GM23338 (cell line): ENCODE measurements around the gene MITF. TPM values are rescaled to one million over a fixed set of nuclear protein-coding genes. Genes with fewer than 3 reads are reported as not detected.

Experiments used
- ATAC-seq: fragments of 200-7000 bp; cut with Tn5 transposase; 3 replicates; pipeline ENCODE4 v1.9.1; 2020
- DNase-seq: peaks from one replicate; pipeline ENCODE4 v3.0.0-alpha.2; 2015; ENCODE audit warnings: low spot score
- H2AFZ ChIP-seq: fragments of 200-600 bp; sonication (generic); 2 replicates; pipeline ENCODE4 v1.8.0; 2016; ENCODE audit warnings: antibody characterized with exemption, mild to moderate bottlenecking, moderate library complexity
- H3F3A ChIP-seq: fragments of 200-600 bp; sonication (generic); replicated peaks from 2 replicates; pipeline ENCODE4 v1.8.0; 2017; ENCODE audit warnings: antibody characterized with exemption, mixed run types, low read depth
- H3K27ac ChIP-seq: fragments of 200-600 bp; sonication (generic); 2 replicates; pipeline ENCODE4 v1.6.1; 2016; ENCODE audit warnings: low read depth
- H3K27me3 ChIP-seq: fragments of 200-600 bp; sonication (generic); 2 replicates; pipeline ENCODE4 v1.8.0; 2016; ENCODE audit warnings: mild to moderate bottlenecking, mixed run types, moderate library complexity; ENCODE audit not compliant: insufficient read depth
- H3K36me3 ChIP-seq: fragments of 200-600 bp; sonication (generic); 2 replicates; pipeline ENCODE4 v1.8.0; 2016; ENCODE audit warnings: mild to moderate bottlenecking; ENCODE audit not compliant: insufficient read depth
- H3K4me1 ChIP-seq: fragments of 200-600 bp; sonication (generic); 2 replicates; pipeline ENCODE4 v1.8.0; 2016; ENCODE audit warnings: mild to moderate bottlenecking, moderate library complexity; ENCODE audit not compliant: insufficient read depth
- H3K4me2 ChIP-seq: fragments of 200-600 bp; sonication (generic); 2 replicates; pipeline ENCODE4 v1.7.1; 2017; ENCODE audit warnings: mixed run types
- H3K4me3 ChIP-seq: fragments of 200-600 bp; sonication (generic); 2 replicates; pipeline ENCODE4 v1.6.1; 2016; ENCODE audit warnings: mixed run types
- H3K79me2 ChIP-seq: fragments of 200-600 bp; sonication (generic); replicated peaks from 2 replicates; pipeline ENCODE4 v1.8.0; 2017; ENCODE audit warnings: mild to moderate bottlenecking; ENCODE audit not compliant: insufficient read depth
- H3K9me2 ChIP-seq: fragments of 200-600 bp; sonication (generic); 2 replicates; pipeline ENCODE4 v1.8.0; 2017; ENCODE audit not compliant: insufficient read depth
- H4K20me1 ChIP-seq: fragments of 200-600 bp; sonication (generic); replicated peaks from 2 replicates; pipeline ENCODE4 v1.8.0; 2017; ENCODE audit warnings: mild to moderate bottlenecking; ENCODE audit not compliant: insufficient read depth
- H3K27ac Mint-ChIP-seq: 2 replicates; pipeline ENCODE4 v1.8.0; 2020; ENCODE audit warnings: inconsistent platforms, mild to moderate bottlenecking, moderate library complexity, mixed read lengths
- H3K27me3 Mint-ChIP-seq: 3 replicates; pipeline ENCODE4 v1.8.0; 2022; ENCODE audit warnings: low read depth, mild to moderate bottlenecking, moderate library complexity, mixed read lengths, inconsistent platforms; ENCODE audit not compliant: insufficient read depth, poor library complexity
- H3K36me3 Mint-ChIP-seq: 3 replicates; pipeline ENCODE4 v1.8.0; 2021; ENCODE audit warnings: low read depth, mild to moderate bottlenecking, inconsistent platforms, moderate library complexity, mixed read lengths
- H3K4me1 Mint-ChIP-seq: 3 replicates; pipeline ENCODE4 v1.8.0; 2020; ENCODE audit warnings: mild to moderate bottlenecking, inconsistent platforms, mixed read lengths
- H3K4me3 Mint-ChIP-seq: 3 replicates; pipeline ENCODE4 v1.8.0; 2021; ENCODE audit warnings: moderate library complexity, mild to moderate bottlenecking, inconsistent platforms, mixed read lengths
- H3K9me3 Mint-ChIP-seq: 3 replicates; pipeline ENCODE4 v1.8.0; 2020; ENCODE audit warnings: moderate library complexity, mild to moderate bottlenecking, inconsistent platforms, mixed read lengths
- EZH2phosphoT487 ChIP-seq: fragments of 200-600 bp; sonication (generic); IDR thresholded peaks from one replicate; pipeline ENCODE4 v1.8.1; 2018; ENCODE audit warnings: antibody characterized with exemption; ENCODE audit not compliant: unreplicated experiment
- JUNB ChIP-seq: IDR thresholded peaks from one replicate; pipeline ENCODE4 v1.6.1; 2016; ENCODE audit warnings: antibody characterized with exemption; ENCODE audit not compliant: unreplicated experiment
- STAT1 ChIP-seq: IDR thresholded peaks from one replicate; pipeline ENCODE4 v1.6.1; 2016; ENCODE audit warnings: antibody characterized with exemption; ENCODE audit not compliant: unreplicated experiment
- ZNF114 ChIP-seq: fragments of 250-450 bp; sonication (Bioruptor Pico); IDR thresholded peaks from 2 replicates; pipeline ENCODE4 v1.5.0; 2020; ENCODE audit warnings: mild to moderate bottlenecking, moderate library complexity
- ZNF331 ChIP-seq: fragments of 250-450 bp; sonication (Bioruptor Pico); IDR thresholded peaks from 2 replicates; pipeline ENCODE4 v1.5.0; 2020; ENCODE audit warnings: low read depth, mild to moderate bottlenecking, moderate library complexity
- ZNF462 ChIP-seq: fragments of 250-450 bp; sonication (Bioruptor Pico); IDR thresholded peaks from 2 replicates; pipeline ENCODE4 v1.5.0; 2020; ENCODE audit warnings: mild to moderate bottlenecking, moderate library complexity
- polyA plus RNA-seq: library from polyadenylated mRNA; unstranded; fragments of >200 nt; fragmentation: Nextera tagmentation; extraction: Ambion mirVana; gene quantifications from 2 replicates; pipeline ENCODE4 v1.2.1, GENCODE V29; 2016
- total RNA-seq: library from RNA; depleted of rRNA; stranded (reverse); fragments of >200 nt; shearing (Covaris generic); gene quantifications from 2 replicates; pipeline ENCODE4 v1.2.3, GENCODE V29; 2014

MITF gene
- total and polyA plus RNA-seq, 2 experiments from 2014 or later = 1.9 to 2.4 TPM

- H3K9me2 ChIP-seq = no peaks in the 10 kb centered on the region
- no peak overlapping the region for H3K4me3 ChIP-seq
- Mint-ChIP-seq H3K4me3 (no peak overlapping the region), H3K9me3 (no peaks in the 10 kb centered on the region), H3K4me1 (no peaks in the 10 kb centered on the region), H3K27ac (no peak overlapping the region), H3K36me3 (no peaks in the 10 kb centered on the region), H3K27me3 (peaks cover 2% of the 10 kb centered on the region)
- no peak overlapping the region for H3K4me2 ChIP-seq
- H3K4me1 ChIP-seq = no peaks in the 10 kb centered on the region
- H4K20me1 ChIP-seq = peaks cover 4% of the 10 kb centered on the region; the same call in 1 of the 2 replicates
- H3K27me3 ChIP-seq = no peaks in the 10 kb centered on the region
- H3K79me2 ChIP-seq = no peaks in the 10 kb centered on the region
- no peak for ATAC-seq
- no peaks in the 10 kb centered on the region for H3F3A ChIP-seq
- no peaks in the 10 kb centered on the region for H3K36me3 ChIP-seq
- TF ChIP-seq ZNF462 (no peak), JUNB (no peak)
- no peak overlapping the region for H2AFZ ChIP-seq
- no peak for DNase-seq
- H3K27ac ChIP-seq = no peak overlapping the region
Observed at GRCh38 chr3:69926385-69926784, 187.1 kb downstream of the MITF start.

- Histone ChIP-seq H3K4me2 (no peak overlapping the region), H2AFZ (no peak overlapping the region), H3K27ac (no peak overlapping the region), H3K79me2 (no peaks in the 10 kb centered on the region), H3K4me1 (no peaks in the 10 kb centered on the region), H3K9me2 (no peaks in the 10 kb centered on the region), H3K36me3 (no peaks in the 10 kb centered on the region), H3K4me3 (no peak overlapping the region), H3F3A (no peaks in the 10 kb centered on the region), H4K20me1 (peaks cover 4% of the 10 kb centered on the region; the same call in 1 of the 2 replicates), H3K27me3 (no peaks in the 10 kb centered on the region)
- H3K27me3 Mint-ChIP-seq = peaks cover 2% of the 10 kb centered on the region
- DNase-seq (no peak), ATAC-seq (no peak)
- H3K4me1 Mint-ChIP-seq = no peaks in the 10 kb centered on the region
- H3K4me3 Mint-ChIP-seq = no peak overlapping the region
- no peaks in the 10 kb centered on the region for H3K9me3 Mint-ChIP-seq
- H3K36me3 Mint-ChIP-seq = no peaks in the 10 kb centered on the region
- no peak overlapping the region for H3K27ac Mint-ChIP-seq
- TF ChIP-seq STAT1 (no peak), ZNF114 (CRISPR knock-in tag) (no peak), EZH2phosphoT487 (no peak), ZNF462 (no peak), ZNF331 (no peak), JUNB (no peak)
Observed at GRCh38 chr3:69927571-69927970, 188.3 kb downstream of the MITF start.
